Panc1 (cell line): ENCODE measurements around the gene PGPEP1. TPM values are rescaled to one million over a fixed set of nuclear protein-coding genes. Genes with fewer than 3 reads are reported as not detected.
"Not testable (repeated sequence)": the region's sequence is repeated elsewhere in the genome, so short reads cannot be mapped to it uniquely, and the experiment has no call there.

Experiments
- ATAC-seq: fragments of 200-7000 bp; cut with Tn5 transposase; 2 replicates; pipeline ENCODE4 v1.9.1; 2020; ENCODE audit warnings: mild to moderate bottlenecking, moderate library complexity
- BruUV-seq: library from RNA; stranded (reverse); fragments of 400-500 nt; replicated peaks from 2 replicates; lab custom pipeline; 2021; lab: Mats Ljungman, UMichigan
- CTCF ChIA-PET: fragments of 300-600 bp; sonication (Branson Sonifier 250); formaldehyde crosslinking; loops from one replicate; lab custom pipeline; 2022; ENCODE audit warnings: antibody characterized with exemption; lab: Charles Lee
- POLR2A ChIA-PET: fragments of 300-600 bp; sonication (Branson Sonifier 250); formaldehyde crosslinking; loops from one replicate; lab custom pipeline; 2022; ENCODE audit warnings: antibody characterized with exemption; lab: Charles Lee
- DNase-seq: peaks from one replicate; pipeline ENCODE4 v3.0.0-alpha.2; 2010; ENCODE audit warnings: low read depth, low spot score
- H3K27ac ChIP-seq: 2 replicates; pipeline ENCODE4 v1.5.1; 2011; ENCODE audit warnings: mild to moderate bottlenecking, low read length, inconsistent platforms
- H3K27me3 ChIP-seq: fragments of 200-500 bp; sonication (Bioruptor generic); 2 replicates; pipeline ENCODE4 v1.6.0; 2014; ENCODE audit warnings: low read length, inconsistent platforms; ENCODE audit not compliant: control insufficient read depth, insufficient read depth
- H3K36me3 ChIP-seq: fragments of 200-500 bp; sonication (Bioruptor generic); 2 replicates; pipeline ENCODE4 v1.5.1; 2014; ENCODE audit warnings: inconsistent platforms, mild to moderate bottlenecking, low read length, moderate library complexity; ENCODE audit not compliant: control insufficient read depth, insufficient read depth
- H3K4me1 ChIP-seq: 2 replicates; pipeline ENCODE4 v1.5.1; 2011; ENCODE audit warnings: inconsistent platforms, mild to moderate bottlenecking, low read length, moderate library complexity; ENCODE audit not compliant: control insufficient read depth, insufficient read depth
- H3K4me3 ChIP-seq, 2 experiments: 2 replicates each; pipeline ENCODE4 v1.5.1; 2011 to 2012; ENCODE audit warnings: low read depth in 2 of 2, low read length in 2 of 2, mild to moderate bottlenecking in 2 of 2, inconsistent platforms in 1 of 2, moderate library complexity in 1 of 2
- H3K9me3 ChIP-seq: fragments of 200-500 bp; sonication (Bioruptor generic); 2 replicates; pipeline ENCODE4 v1.5.1; 2014; ENCODE audit warnings: low read depth, mild to moderate bottlenecking, inconsistent platforms, low read length, moderate library complexity; ENCODE audit not compliant: control insufficient read depth, insufficient read depth
- CTCF ChIP-seq: fragments of 450-650 bp; IDR thresholded peaks from 2 replicates; pipeline ENCODE4 v1.5.1; 2017; ENCODE audit warnings: mild to moderate bottlenecking
- POLR2AphosphoS5 ChIP-seq: IDR thresholded peaks from 2 replicates; pipeline ENCODE4 v1.6.1; 2012; ENCODE audit warnings: mild to moderate bottlenecking, low read depth, low read length, moderate library complexity
- REST ChIP-seq, 2 experiments: IDR thresholded peaks; 2 replicates each; pipeline ENCODE4 v1.6.1; 2011 to 2012; ENCODE audit warnings: low read depth in 2 of 2, control low read depth in 1 of 2, low read length in 1 of 2, mild to moderate bottlenecking in 1 of 2, moderate library complexity in 1 of 2; ENCODE audit not compliant: insufficient read depth in 1 of 2
- SIN3A ChIP-seq: IDR thresholded peaks from 2 replicates; pipeline ENCODE4 v1.6.1; 2012; ENCODE audit warnings: low read depth, mild to moderate bottlenecking, low read length, moderate library complexity, borderline replicate concordance; ENCODE audit not compliant: insufficient read depth
- TCF7L2 ChIP-seq: IDR thresholded peaks from 2 replicates; pipeline ENCODE4 v1.6.1; 2011; ENCODE audit warnings: mild to moderate bottlenecking, low read depth, low read length, inconsistent platforms
- in situ Hi-C: cut with HindIII; loops from 2 replicates; pipeline ENCODE4 v1.10.0; 2016; ENCODE audit warnings: low sequenced_read_pairs, low pct_unique_long_range_greater_than_20kb
- intact Hi-C: fragments of 100-400 bp; cut with micrococcal nuclease; formaldehyde crosslinking; loops from one replicate; pipeline ENCODE4 v1.10.0; 2022; ENCODE audit not compliant: unreplicated experiment
- total RNA-seq: library from RNA; stranded (reverse); gene quantifications from one replicate; pipeline ENCODE4 v1.2.1, GENCODE V29; 2021; ENCODE audit not compliant: unreplicated experiment

PGPEP1 gene
- total RNA-seq, 1 experiment from 2014 or later = 36.3 TPM

DNA sequence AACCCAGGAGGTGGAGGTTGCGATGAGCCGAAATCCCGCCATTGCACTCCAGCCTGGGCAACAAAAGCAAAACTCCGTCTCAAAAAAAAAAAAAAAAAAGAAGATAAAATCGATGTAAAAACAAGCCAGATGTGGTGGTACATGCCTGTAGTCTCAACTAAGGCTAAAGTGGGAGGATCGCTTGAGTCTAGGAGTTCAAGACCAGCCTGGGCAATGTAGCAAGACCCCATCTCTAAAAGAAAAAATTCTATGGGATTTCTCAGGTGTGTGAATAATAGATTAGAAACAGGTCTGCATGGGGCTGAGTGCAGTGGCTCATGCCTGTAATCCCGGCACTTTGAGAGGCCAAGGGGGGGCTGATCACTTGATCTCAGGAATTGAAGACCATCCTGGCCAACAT is 11.1 kb downstream of the PGPEP1 start:
- BruUV-seq = no TSS peak
- H3K4me3 ChIP-seq = no peak overlapping the region
- no peaks in the 10 kb centered on the region for H3K36me3 ChIP-seq
- CTCF ChIA-PET = no interaction called here
- POLR2A ChIA-PET = no interaction called here
- no peaks in the 10 kb centered on the region for H3K9me3 ChIP-seq
- H3K27me3 ChIP-seq = no peaks in the 10 kb centered on the region
- no peaks in the 10 kb centered on the region for H3K4me1 ChIP-seq
- no peak for ATAC-seq
- in situ Hi-C loops = no loop called here
- H3K27ac ChIP-seq = peak overlapping the region; percentile 34; the same call in 1 of the 2 replicates
- no peak for DNase-seq
- intact Hi-C loops = no loop called here
- TF ChIP-seq REST (IDR thresholded peaks at IDR 0.05; ENCODE audit: insufficient read depth in 1 of 2, low read depth in 2 of 2, low read length in 1 of 2) (no peak), CTCF (no peak), POLR2AphosphoS5 (no peak), SIN3A (no peak), TCF7L2 (no peak)

DNA sequence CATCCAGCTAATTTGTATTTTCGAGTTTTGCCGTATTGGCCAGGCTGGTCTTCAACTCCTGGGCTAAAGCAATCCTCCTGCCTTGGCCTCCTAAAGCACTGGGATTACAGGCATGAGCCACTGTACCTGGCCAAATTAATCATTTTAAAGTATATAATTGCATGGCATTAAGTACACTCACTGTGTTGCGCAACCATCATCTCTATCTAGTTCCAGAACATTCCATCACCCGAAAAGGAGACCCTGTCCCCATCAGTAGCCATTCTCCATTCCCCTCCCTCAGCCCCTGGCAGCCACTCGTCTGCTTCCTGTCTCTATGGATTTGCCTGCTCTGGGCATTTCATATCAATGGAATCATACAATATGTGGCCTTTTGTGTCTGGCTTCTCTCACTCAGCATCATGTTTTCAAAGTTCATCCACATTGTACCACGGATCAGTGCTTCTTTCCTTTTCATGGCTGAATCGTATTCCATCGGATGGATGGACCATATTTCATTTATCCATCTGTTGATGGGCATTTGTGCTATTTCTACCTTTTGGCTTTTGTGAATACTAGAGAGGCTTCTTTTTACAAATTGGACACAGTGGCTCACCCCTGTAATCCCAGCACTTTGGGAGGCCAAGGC is 13.1 kb downstream of the PGPEP1 start:
- H3K27ac ChIP-seq = peak overlapping the region; percentile 59; the same call in 1 of the 2 replicates
- CTCF ChIA-PET = no interaction called here
- in situ Hi-C loops = no loop called here

DNA sequence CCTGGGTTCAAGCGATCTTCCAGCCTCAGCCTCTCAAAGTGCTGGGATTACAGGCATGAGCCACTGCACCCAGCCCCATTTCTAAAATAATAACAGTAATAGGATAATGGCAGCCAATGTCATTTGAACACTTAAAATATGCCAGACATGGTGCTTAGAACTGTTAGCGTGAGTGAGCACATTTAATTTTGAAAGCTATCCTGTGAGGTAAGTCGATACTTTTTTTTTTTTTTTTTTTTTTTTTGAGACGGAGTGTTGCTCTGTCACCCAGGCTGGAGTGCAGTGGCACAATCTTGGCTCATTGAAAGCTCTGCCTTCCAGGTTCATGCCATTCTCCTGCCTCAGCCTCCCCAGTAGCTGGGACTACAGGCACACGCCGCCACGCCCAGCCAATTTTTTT is 14.3 kb downstream of the PGPEP1 start:
- H3K36me3 ChIP-seq, H3K4me1 ChIP-seq, H3K27me3 ChIP-seq, CTCF ChIA-PET, in situ Hi-C loops, H3K9me3 ChIP-seq, DNase-seq, ATAC-seq, BruUV-seq, intact Hi-C loops, H3K4me3 ChIP-seq: not testable (repeated sequence)
- H3K27ac ChIP-seq = peak overlapping the region; percentile 12; the same call in 1 of the 2 replicates
- POLR2A ChIA-PET = interaction anchor here (0.6 kb wide), 1 partner anchor 28 kb away, joined by 4 read pairs; no protein-coding TSS in a partner anchor

More for the DNA sequence above, 13.1 kb downstream of the PGPEP1 start:
- Histone ChIP-seq H3K4me1 (no peaks in the 10 kb centered on the region), H3K4me3 (no peak overlapping the region), H3K27me3 (no peaks in the 10 kb centered on the region), H3K36me3 (no peaks in the 10 kb centered on the region), H3K9me3 (no peaks in the 10 kb centered on the region)
- POLR2A ChIA-PET = interaction anchor here (0.6 to 0.7 kb wide), 2 partner anchors 11 to 160 kb away, joined by 3 to 5 read pairs; partner anchors contain the start of gene MPV17L2
- TF ChIP-seq POLR2AphosphoS5 = no peak
- BruUV-seq = no TSS peak
- no peak for ATAC-seq
- intact Hi-C loops = no loop called here
- no peak for DNase-seq
